H1 (cell line): Measurements from ENCODE around the gene KIAA0513. TPM values are rescaled to one million over a fixed set of nuclear protein-coding genes. Genes with fewer than 3 reads are reported as not detected.

ENCODE experiments used
- CTCF ChIA-PET: fragments of 300-600 bp; sonication (Branson Sonifier 250); formaldehyde crosslinking; loops from one replicate; lab custom pipeline; 2021; ENCODE audit not compliant: partially characterized antibody; lab: Charles Lee
- POLR2A ChIA-PET: fragments of 300-600 bp; sonication (Branson Sonifier 250); formaldehyde crosslinking; loops from one replicate; lab custom pipeline; 2021; ENCODE audit warnings: inconsistent platforms; ENCODE audit not compliant: partially characterized antibody; lab: Charles Lee
- DNase-seq, 2 experiments: peaks; one replicate each; pipeline versions ENCODE4 v3.0.0 to v3.0.0-alpha.2; 2010 to 2022; ENCODE audit warnings: low spot score in 2 of 2, low read depth in 1 of 2, mixed read lengths in 1 of 2
- FAIRE-seq: peaks from 2 replicates; lab custom pipeline; 2011; peaks lifted over from hg19 to GRCh38; lab: Jason Lieb, UNC
- H2AFZ ChIP-seq: 2 replicates; pipeline ENCODE4 v1.8.1; 2012; ENCODE audit warnings: low read length, inconsistent platforms
- H2AK5ac ChIP-seq: 2 replicates; pipeline ENCODE4 v1.6.1; 2013; ENCODE audit warnings: low read depth, low read length
- H2BK120ac ChIP-seq: replicated peaks from 2 replicates; pipeline ENCODE3; 2013; ENCODE audit warnings: low read depth, low read length, inconsistent platforms
- H2BK12ac ChIP-seq: 2 replicates; pipeline ENCODE4 v1.6.1; 2013; ENCODE audit warnings: low read depth, low read length
- H2BK15ac ChIP-seq: 2 replicates; pipeline ENCODE4 v1.6.1; 2013; ENCODE audit warnings: low read length
- H2BK20ac ChIP-seq: 2 replicates; pipeline ENCODE4 v1.6.1; 2013; ENCODE audit warnings: low read length
- H2BK5ac ChIP-seq: 2 replicates; pipeline ENCODE4 v1.6.1; 2013; ENCODE audit warnings: low read depth, low read length
- H3K14ac ChIP-seq: 2 replicates; pipeline ENCODE4 v1.6.1; 2013; ENCODE audit warnings: inconsistent platforms; ENCODE audit not compliant: insufficient read length
- H3K18ac ChIP-seq: 2 replicates; pipeline ENCODE4 v1.6.1; 2013; ENCODE audit warnings: low read length; ENCODE audit errors: extremely low read depth
- H3K23ac ChIP-seq: 2 replicates; pipeline ENCODE4 v1.6.1; 2013; ENCODE audit warnings: inconsistent platforms; ENCODE audit not compliant: insufficient read length
- H3K23me2 ChIP-seq: 2 replicates; pipeline ENCODE4 v1.6.1; 2013; ENCODE audit warnings: low read depth, low read length
- H3K27ac ChIP-seq: 2 replicates; pipeline ENCODE4 v1.6.1; 2011; ENCODE audit warnings: low read depth, low read length, inconsistent platforms
- H3K27me3 ChIP-seq, 4 experiments: replicated peaks in 1 of 4; 1 replicate in 1 of 4; 2 replicates in 3 of 4; pipeline versions ENCODE4 v1.6.1 to v1.8.1; 2011 to 2013; ENCODE audit warnings: low read length in 3 of 4, mild to moderate bottlenecking in 3 of 4, inconsistent platforms in 2 of 4, mixed read lengths in 2 of 4, moderate library complexity in 1 of 4; ENCODE audit not compliant: control insufficient read depth in 3 of 4, insufficient read depth in 3 of 4; ENCODE audit errors: extremely low read depth in 1 of 4
- H3K36me3 ChIP-seq, 4 experiments: 2 replicates each; pipeline versions ENCODE4 v1.6.1 to v1.8.1; 2011 to 2013; ENCODE audit warnings: mild to moderate bottlenecking in 4 of 4, low read length in 3 of 4, moderate library complexity in 2 of 4, control low read depth in 1 of 4, inconsistent platforms in 1 of 4; ENCODE audit not compliant: insufficient read depth in 4 of 4, control insufficient read depth in 2 of 4
- H3K4ac ChIP-seq: replicated peaks from 2 replicates; pipeline ENCODE3; 2013; ENCODE audit warnings: low read length, low read depth, mixed read lengths, inconsistent platforms; ENCODE audit not compliant: insufficient read length
- H3K4me1 ChIP-seq, 4 experiments: replicated peaks in 1 of 4; 1 replicate in 1 of 4; 2 replicates in 3 of 4; pipeline versions ENCODE4 v1.6.1 to v1.8.1; 2011 to 2013; ENCODE audit warnings: low read length in 3 of 4, inconsistent platforms in 2 of 4, mixed read lengths in 1 of 4; ENCODE audit not compliant: insufficient read depth in 4 of 4, control insufficient read depth in 3 of 4
- H3K4me2 ChIP-seq, 2 experiments: 2 replicates each; pipeline versions ENCODE4 v1.6.1 to v1.8.1; 2011 to 2013; ENCODE audit warnings: low read depth in 2 of 2, low read length in 2 of 2, control low read depth in 1 of 2, inconsistent platforms in 1 of 2, mild to moderate bottlenecking in 1 of 2; ENCODE audit not compliant: insufficient read depth in 1 of 2
- H3K4me3 ChIP-seq, 4 experiments: fragments of 200-600, 300-600 bp in 1 of 4; sonication (generic), shearing (Covaris generic), sonication (Bioruptor Twin) in 1 of 4; 2 replicates each; pipeline versions ENCODE4 v1.5.1 to v1.8.1; 2011 to 2016; ENCODE audit warnings: low read length in 4 of 4, low read depth in 3 of 4, control low read depth in 2 of 4, inconsistent platforms in 2 of 4, mild to moderate bottlenecking in 2 of 4, mixed read lengths in 1 of 4, moderate library complexity in 1 of 4; ENCODE audit not compliant: insufficient read depth in 2 of 4; ENCODE audit errors: extremely low read depth in 1 of 4
- H3K56ac ChIP-seq: replicated peaks from 2 replicates; pipeline ENCODE3; 2013; ENCODE audit warnings: low read depth, mild to moderate bottlenecking, mixed read lengths, low read length, inconsistent platforms; ENCODE audit not compliant: insufficient read length
- H3K79me1 ChIP-seq: 2 replicates; pipeline ENCODE4 v1.6.1; 2013; ENCODE audit warnings: low read depth, low read length, control low read depth
- H3K79me2 ChIP-seq, 2 experiments: 2 replicates each; pipeline versions ENCODE4 v1.6.1 to v1.8.1; 2012 to 2013; ENCODE audit warnings: low read length in 2 of 2, mild to moderate bottlenecking in 2 of 2, inconsistent platforms in 1 of 2; ENCODE audit not compliant: insufficient read depth in 2 of 2, control insufficient read depth in 1 of 2
- H3K9ac ChIP-seq, 4 experiments: replicated peaks in 1 of 4; 1 replicate in 1 of 4; 2 replicates in 3 of 4; pipeline versions ENCODE4 v1.6.1 to v1.8.1; 2011 to 2013; ENCODE audit warnings: low read depth in 3 of 4, low read length in 3 of 4, control low read depth in 2 of 4, mild to moderate bottlenecking in 2 of 4, moderate library complexity in 2 of 4, inconsistent platforms in 1 of 4; ENCODE audit errors: extremely low read depth in 1 of 4
- H3K9me3 ChIP-seq, 2 experiments: 2 replicates each; pipeline versions ENCODE4 v1.6.1 to v1.8.1; 2012 to 2013; ENCODE audit warnings: mild to moderate bottlenecking in 2 of 2, moderate library complexity in 2 of 2, control low read depth in 1 of 2, inconsistent platforms in 1 of 2, low read depth in 1 of 2, low read length in 1 of 2, mixed read lengths in 1 of 2; ENCODE audit not compliant: insufficient read depth in 2 of 2
- H4K20me1 ChIP-seq, 2 experiments: replicated peaks in 1 of 2; 2 replicates each; pipeline versions ENCODE3 to v1.8.1; 2011 to 2013; ENCODE audit warnings: inconsistent platforms in 2 of 2, low read length in 2 of 2, mild to moderate bottlenecking in 1 of 2; ENCODE audit not compliant: insufficient read depth in 2 of 2, control insufficient read depth in 1 of 2
- H4K5ac ChIP-seq: 2 replicates; pipeline ENCODE4 v1.6.1; 2013; ENCODE audit warnings: low read length, low read depth, mixed read lengths, inconsistent platforms; ENCODE audit not compliant: insufficient read length
- H4K8ac ChIP-seq: 2 replicates; pipeline ENCODE4 v1.8.0; 2013; ENCODE audit warnings: mild to moderate bottlenecking, moderate library complexity, low read length, inconsistent platforms; ENCODE audit not compliant: insufficient read depth; ENCODE audit errors: extremely low read depth
- H4K91ac ChIP-seq: replicated peaks from 2 replicates; pipeline ENCODE3; 2013; ENCODE audit warnings: low read length, mixed read lengths, inconsistent platforms; ENCODE audit not compliant: insufficient read length
- SUZ12 ChIP-seq: fragments of 200-600 bp; sonication (generic); IDR thresholded peaks from 2 replicates; pipeline ENCODE4 v1.6.1; 2012; ENCODE audit warnings: mild to moderate bottlenecking, inconsistent platforms, low read length, moderate library complexity, mixed read lengths
- TEAD4 ChIP-seq: IDR thresholded peaks from 2 replicates; pipeline ENCODE4 v1.6.1; 2012; ENCODE audit warnings: low read depth, low read length, inconsistent platforms, mixed read lengths
- WGBS, 2 experiments: shearing (Covaris generic) in 1 of 2; methylation state at CpG; one replicate each; pipeline versions ENCODE4 v1.1.6 to v1.1.7; 2013 to 2015; ENCODE audit warnings: low lambda C conversion rate in 2 of 2, mixed read lengths in 2 of 2, inconsistent platforms in 1 of 2, low coverage in 1 of 2, missing lambda C conversion rate in 1 of 2; ENCODE audit not compliant: insufficient replicate concordance in 2 of 2, insufficient coverage in 1 of 2, insufficient read length in 1 of 2; ENCODE audit errors: extremely low coverage in 1 of 2, missing lambda C conversion rate in 1 of 2; 5-methylcytosine and 5-hydroxymethylcytosine counted together
- polyA plus RNA-seq, 7 experiments: library from polyadenylated mRNA; depleted of rRNA in 3 of 7; stranded (reverse) in 5 of 7; unstranded in 2 of 7; fragments of >200 nt in 5 of 7; fragments of 200-250 nt in 2 of 7; gene quantifications; 1 replicate in 5 of 7; 2 replicates in 1 of 7; 4 replicates in 1 of 7; pipeline versions ENCODE4 v1.2.1 to v1.2.3, GENCODE V29; 2011 to 2013; ENCODE audit warnings: missing spikeins in 2 of 7, mixed read lengths in 2 of 7
- total RNA-seq: library from RNA; stranded (reverse); fragmentation: NEBNext Ultra II Directional; extraction: Animal tissue kit (Norgen Biotek cat#: 25700); gene quantifications from 2 replicates; pipeline ENCODE4 v1.2.1, GENCODE V29; 2021

The KIAA0513 gene
- total and polyA plus RNA-seq, 2 of the 8 experiments (the other 6 are each of a cell fraction or from before 2014, with no cell fraction given) = 2.1 to 6.1 TPM

- Histone ChIP-seq H3K14ac (no peak overlapping the region), H3K36me3 (peaks cover 0 to 3% (median 0%) of the 10 kb centered on the region in 4 experiments; a peak in 1 of 8 replicates), H4K91ac (peak overlapping the region; percentile 34), H2BK12ac (peak overlapping the region; percentile 27; the same call in 1 of the 2 replicates), H3K79me1 (no peaks in the 10 kb centered on the region), H3K9me3 (no peaks in the 10 kb centered on the region), H3K4me2 (peak overlapping the region in 1 of 2 experiments; percentile 70; a peak in 2 of 4 replicates), H3K23me2 (peaks cover 7% of the 10 kb centered on the region; the same call in 1 of the 2 replicates), H3K9ac (no peak overlapping the region; a peak in 1 of 7 replicates), H2BK15ac (no peak overlapping the region), H2BK5ac (no peak overlapping the region), H4K20me1 (no peaks in the 10 kb centered on the region), H3K27ac (no peak overlapping the region), H4K8ac (no peak overlapping the region; the same call in 1 of the 2 replicates), H4K5ac (no peak overlapping the region), H3K18ac (peak overlapping the region; percentile 60; the same call in 1 of the 2 replicates), H3K23ac (no peak overlapping the region), H2AFZ (no peak overlapping the region), H3K4me1 (peaks cover 12 to 40% (median 26%) of the 10 kb centered on the region in 4 experiments), H3K27me3 (peaks cover 8 to 61% (median 46%) of the 10 kb centered on the region in 4 experiments), H3K79me2 (no peaks in the 10 kb centered on the region), H2AK5ac (no peak overlapping the region), H3K56ac (no peak overlapping the region), H3K4ac (peak overlapping the region; percentile 44), H2BK20ac (no peak overlapping the region; the same call in 1 of the 2 replicates), H2BK120ac (no peak overlapping the region), H3K4me3 (no peak overlapping the region)
- WGBS, 2 experiments = 66% methylated on average over 9 of the region's 9 CpGs; no CpG with 5 or more reads in 1 of the 2 experiments
- no peak for TF ChIP-seq SUZ12
- TF ChIP-seq TEAD4 = 0 out of 2 replicates have a peak, but pooled peaks have one; percentile 5
- ChIA-PET POLR2A (no interaction called here), CTCF (interaction anchor here (0.8 to 4.8 kb wide), 3 partner anchors 19 to 164 kb away, joined by 4 to 37 read pairs (median 5); no protein-coding TSS in a partner anchor)
- no peak for DNase-seq
- no peak for FAIRE-seq
Measured at GRCh38 chr16:85081038-85081437, 53.4 kb downstream of the KIAA0513 start.
